ENCODE measurements around the gene USF2.

USF2 gene

GRCh38 chr19:35267818-35268535, 785 bp upstream of the USF2 start:
- no peak for TF ChIP-seq CTCF (conservative IDR thresholded peaks at IDR 0.05; ENCODE audit: low read depth, low read length)
- H3K4me3 ChIP-seq (ENCODE audit: low read depth, low read length) = peak overlapping the region; percentile 86
- peak; percentile 68 for DNase-seq (ENCODE audit: low read depth)

DNA sequence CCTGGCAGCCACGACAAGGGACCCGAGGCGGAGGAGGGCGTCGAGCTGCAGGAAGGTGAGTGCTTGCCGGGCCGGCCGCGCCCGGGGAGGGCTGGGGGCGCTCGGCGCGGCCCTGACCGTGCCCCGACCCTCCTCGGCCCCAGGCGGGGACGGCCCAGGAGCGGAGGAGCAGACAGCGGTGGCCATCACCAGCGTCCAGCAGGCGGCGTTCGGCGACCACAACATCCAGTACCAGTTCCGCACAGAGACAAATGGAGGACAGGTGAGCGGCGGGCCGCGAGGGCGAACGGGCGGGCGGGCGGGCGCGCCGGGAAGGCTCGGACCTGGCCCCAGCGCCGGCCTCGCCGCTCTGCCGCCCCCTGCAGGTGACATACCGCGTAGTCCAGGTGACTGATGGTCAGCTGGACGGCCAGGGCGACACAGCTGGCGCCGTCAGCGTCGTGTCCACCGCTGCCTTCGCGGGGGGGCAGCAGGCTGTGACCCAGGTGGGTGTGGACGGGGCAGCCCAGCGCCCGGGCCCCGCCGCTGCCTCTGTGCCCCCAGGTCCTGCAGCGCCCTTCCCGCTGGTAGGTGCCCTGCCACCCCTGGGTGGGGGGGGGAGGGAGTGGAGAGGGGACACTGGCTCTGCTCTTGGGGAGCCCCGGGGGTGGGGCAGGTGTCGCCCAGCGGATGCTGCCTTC, 816 bp downstream of the USF2 start:
- H3K4me3 ChIP-seq (ENCODE audit: low read depth, low read length) = peak overlapping the region; percentile 66
- DNase-seq (ENCODE audit: low read depth) = peak; percentile 84
- TF ChIP-seq CTCF (conservative IDR thresholded peaks at IDR 0.05; ENCODE audit: low read depth, low read length) = peak; percentile 62

DNA sequence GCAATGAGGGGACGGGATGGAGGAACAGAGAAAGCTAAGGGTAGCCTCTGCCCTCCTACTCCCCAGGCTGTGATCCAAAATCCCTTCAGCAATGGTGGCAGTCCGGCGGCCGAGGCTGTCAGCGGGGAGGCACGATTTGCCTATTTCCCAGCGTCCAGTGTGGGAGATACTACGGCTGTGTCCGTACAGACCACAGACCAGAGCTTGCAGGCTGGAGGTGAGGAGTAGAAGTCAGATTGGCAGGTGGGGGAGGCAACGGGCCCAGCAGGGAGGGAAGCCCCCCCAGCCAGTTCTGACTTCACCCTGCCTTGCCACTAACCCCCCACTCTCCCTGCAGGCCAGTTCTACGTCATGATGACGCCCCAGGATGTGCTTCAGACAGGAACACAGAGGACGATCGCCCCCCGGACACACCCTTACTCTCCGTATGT, 1.6 kb downstream of the USF2 start:
- H3K4me3 ChIP-seq (ENCODE audit: low read depth, low read length) = no peak overlapping the region
- DNase-seq (ENCODE audit: low read depth) = no peak
- no peak for TF ChIP-seq CTCF (conservative IDR thresholded peaks at IDR 0.05; ENCODE audit: low read depth, low read length)

GRCh38 chr19:35271546-35271945, 2.8 kb downstream of the USF2 start:
- H3K4me3 ChIP-seq (ENCODE audit: low read depth, low read length) = no peak overlapping the region

DNA sequence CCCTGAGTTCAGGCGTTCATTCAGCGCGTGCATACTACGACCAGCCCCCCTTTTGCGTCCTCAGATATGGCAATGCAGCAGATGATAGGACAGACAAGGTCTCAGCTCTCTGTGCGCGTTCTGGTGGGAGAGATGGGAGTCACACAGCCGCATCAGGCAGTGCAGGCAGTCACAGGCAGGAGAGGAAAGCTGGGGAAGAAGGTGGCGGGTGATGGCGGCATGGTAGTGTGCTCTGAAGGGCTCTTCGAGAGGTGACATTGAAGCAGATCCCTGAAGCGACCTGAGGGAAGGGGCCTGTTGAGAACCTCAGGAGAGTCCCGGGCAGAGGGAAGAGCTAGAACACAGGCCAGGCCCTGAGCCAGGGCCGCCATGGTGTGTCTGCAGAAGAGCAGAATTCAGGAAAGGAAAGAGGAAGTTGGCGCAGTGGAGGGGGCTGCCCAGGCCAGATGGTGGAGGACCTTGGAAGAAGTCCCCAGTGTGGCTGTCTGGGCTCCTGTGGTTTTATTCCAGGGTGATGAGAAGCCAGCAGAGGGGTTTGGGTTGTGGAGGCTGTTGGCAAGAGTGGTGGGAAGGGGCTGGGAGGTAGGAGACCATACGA, 3.5 kb downstream of the USF2 start:
- no peak for DNase-seq (ENCODE audit: low read depth)
- no peak for TF ChIP-seq CTCF (conservative IDR thresholded peaks at IDR 0.05; ENCODE audit: low read depth, low read length)
- H3K4me3 ChIP-seq (ENCODE audit: low read depth, low read length) = no peak overlapping the region

More at GRCh38 chr19:35271546-35271945, 2.8 kb downstream of the USF2 start:
- TF ChIP-seq CTCF (conservative IDR thresholded peaks at IDR 0.05; ENCODE audit: low read depth, low read length) = no peak
- no peak for DNase-seq (ENCODE audit: low read depth)

GRCh38 chr19:35272954-35273649, 4.3 kb downstream of the USF2 start:
- no peak for DNase-seq (ENCODE audit: low read depth)
- no peak for TF ChIP-seq CTCF (conservative IDR thresholded peaks at IDR 0.05; ENCODE audit: low read depth, low read length)
- no peak overlapping the region for H3K4me3 ChIP-seq (ENCODE audit: low read depth, low read length)

All from choroid plexus epithelial cell (primary cell).